HG02840 (cell line): ENCODE measurements around the gene GRIP2.

Experiments used
- ATAC-seq: cut with Tn5 transposase; IDR thresholded peaks from one replicate; pipeline ENCODE4 v1.9.1; 2021; ENCODE audit warnings: mild to moderate bottlenecking, moderate library complexity, moderate number of reproducible peaks; ENCODE audit not compliant: unreplicated experiment, low FRiP score

The GRIP2 gene

GRCh38 chr3:14488286-14489041, 51.7 kb downstream of the GRIP2 start:
- no peak for ATAC-seq

DNA sequence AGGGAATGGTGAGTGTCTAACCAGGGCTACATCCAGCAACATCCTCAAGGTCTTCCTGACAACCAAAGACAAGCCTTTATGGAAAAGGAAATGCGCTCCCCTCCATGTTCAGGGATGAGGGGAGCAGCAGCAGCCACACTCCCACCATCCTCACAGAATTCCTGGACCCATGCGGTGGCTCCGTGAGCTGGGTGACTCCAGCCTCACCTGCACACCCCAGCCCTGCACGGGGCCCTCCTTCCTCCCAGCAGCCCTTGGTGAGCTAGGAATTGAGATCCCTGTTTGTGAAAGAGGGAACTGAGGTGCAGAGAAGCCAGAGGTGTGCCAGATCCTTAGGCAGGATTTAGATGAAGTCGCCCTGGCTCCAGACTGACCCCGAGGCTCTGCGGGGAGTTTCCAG, 52.3 kb downstream of the GRIP2 start:
- ATAC-seq, result no peak

DNA sequence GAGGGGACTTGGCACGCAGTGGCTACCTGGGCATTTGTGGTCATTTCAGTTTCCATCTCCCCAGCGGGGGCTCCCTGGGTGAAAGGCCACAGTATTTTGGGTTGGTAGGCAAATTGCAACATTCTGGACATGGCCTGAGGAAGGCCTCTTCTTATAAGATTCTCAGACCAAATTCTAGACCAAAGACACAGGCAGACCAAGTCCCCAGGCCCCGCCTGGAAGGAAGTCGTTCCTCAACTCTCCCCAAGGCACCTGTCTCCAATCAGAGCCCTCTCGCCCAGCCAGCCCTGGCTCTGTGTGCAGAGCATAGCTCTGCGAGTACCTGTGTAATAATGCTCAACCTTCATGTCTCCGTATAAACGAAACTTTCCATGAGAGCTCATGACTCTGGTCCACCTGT, 53.1 kb downstream of the GRIP2 start:
- ATAC-seq, result no peak

DNA sequence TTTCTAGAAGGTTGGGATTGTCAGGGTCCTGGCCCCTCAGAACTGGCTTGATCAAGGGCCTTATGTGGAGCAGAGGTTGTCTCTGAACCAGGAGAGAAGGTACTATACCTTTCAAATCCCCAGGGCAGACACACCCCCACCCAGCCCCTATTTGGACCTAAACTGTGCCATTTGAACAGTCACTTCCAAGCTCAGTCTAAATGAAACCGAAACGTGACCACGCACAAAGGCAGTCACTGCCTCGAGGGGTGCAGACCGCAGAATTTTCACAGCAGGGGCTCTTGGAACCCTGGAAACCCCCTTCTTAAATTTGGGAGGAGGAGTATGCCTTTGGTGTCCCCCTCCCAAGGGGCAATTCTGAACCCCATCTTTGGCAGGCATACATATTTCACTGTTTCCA, 53.7 kb downstream of the GRIP2 start:
- no peak for ATAC-seq

DNA sequence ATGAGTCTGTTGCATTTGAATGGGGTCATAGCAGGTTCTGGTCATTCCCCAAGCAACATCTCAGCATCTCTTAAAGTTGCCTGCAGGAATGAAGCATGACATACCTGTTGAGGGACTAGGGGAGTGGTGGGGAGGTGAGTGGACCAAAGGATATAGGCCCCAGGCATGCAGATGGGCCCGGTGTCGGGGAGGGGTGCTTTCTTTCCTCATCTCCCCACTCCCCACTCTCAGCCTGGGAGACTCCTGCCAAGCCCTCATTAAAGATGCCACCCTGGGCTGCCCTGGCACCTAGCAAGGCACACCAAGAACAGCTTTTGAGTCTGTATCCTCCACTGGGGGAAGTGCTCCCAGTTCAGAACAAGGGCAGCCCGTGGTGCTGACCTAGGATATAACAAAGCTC, 54.2 kb downstream of the GRIP2 start:
- ATAC-seq, result no peak

GRCh38 chr3:14484741-14485140, 55.4 kb downstream of the GRIP2 start:
- ATAC-seq, result no peak

- no peak for ATAC-seq
Measured at GRCh38 chr3:14483286-14483685, 56.9 kb downstream of the GRIP2 start.

DNA sequence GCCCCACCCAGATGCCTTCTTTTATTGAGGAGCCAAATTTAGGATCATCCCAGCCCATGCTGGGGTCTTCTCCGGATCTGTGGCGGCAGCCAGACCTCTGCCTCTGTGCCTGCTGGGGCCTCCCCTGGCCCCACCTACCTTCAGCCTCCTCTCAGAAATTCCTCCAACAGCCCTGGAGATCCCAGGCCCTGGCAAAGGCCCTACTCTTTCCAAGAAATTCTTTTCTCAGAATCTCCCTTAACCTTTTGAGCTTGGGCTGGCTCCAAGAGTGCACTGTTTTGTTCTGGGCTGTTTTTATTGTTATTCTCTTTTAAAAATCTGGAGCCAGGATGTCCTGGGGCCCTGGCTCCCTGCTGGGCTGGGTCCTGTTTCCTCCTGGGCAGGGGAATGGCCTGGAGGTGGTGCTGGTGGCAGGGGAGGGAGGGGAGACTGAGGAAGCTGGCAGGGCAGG, 57.8 kb downstream of the GRIP2 start:
- ATAC-seq, result no peak

- no peak for ATAC-seq
Measured at GRCh38 chr3:14481646-14482036, 58.5 kb downstream of the GRIP2 start.

DNA sequence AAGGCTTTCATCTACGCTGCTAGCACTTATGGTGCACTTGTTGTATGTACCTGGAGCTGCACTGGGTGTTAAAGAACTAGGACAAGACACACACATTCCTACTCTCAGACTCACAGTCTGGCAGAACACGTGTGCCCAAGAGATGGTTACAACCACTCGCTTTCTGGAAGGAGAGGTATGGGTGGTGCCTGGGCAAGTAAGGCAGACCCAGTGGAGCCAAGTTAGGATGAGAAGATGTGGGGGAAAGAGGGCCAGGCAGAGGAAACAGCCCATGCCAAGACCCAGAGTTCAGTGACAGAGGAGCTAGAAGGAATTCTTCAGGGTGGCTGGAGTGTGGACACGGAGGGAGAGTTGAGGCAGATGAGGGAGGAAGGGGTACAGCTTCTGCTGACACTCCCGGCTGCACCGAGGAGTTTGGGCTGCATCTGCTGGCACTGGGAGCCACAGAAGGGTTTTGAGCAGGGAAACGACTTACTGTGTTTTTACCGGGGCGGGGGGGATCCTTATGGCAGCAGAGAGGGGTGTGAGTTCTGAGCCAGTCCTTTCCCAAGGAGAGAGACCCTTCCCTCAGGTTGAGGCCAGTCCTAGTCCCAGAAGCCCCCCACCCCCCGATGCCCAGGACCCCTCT, 59.0 kb downstream of the GRIP2 start:
- ATAC-seq, result no peak

DNA sequence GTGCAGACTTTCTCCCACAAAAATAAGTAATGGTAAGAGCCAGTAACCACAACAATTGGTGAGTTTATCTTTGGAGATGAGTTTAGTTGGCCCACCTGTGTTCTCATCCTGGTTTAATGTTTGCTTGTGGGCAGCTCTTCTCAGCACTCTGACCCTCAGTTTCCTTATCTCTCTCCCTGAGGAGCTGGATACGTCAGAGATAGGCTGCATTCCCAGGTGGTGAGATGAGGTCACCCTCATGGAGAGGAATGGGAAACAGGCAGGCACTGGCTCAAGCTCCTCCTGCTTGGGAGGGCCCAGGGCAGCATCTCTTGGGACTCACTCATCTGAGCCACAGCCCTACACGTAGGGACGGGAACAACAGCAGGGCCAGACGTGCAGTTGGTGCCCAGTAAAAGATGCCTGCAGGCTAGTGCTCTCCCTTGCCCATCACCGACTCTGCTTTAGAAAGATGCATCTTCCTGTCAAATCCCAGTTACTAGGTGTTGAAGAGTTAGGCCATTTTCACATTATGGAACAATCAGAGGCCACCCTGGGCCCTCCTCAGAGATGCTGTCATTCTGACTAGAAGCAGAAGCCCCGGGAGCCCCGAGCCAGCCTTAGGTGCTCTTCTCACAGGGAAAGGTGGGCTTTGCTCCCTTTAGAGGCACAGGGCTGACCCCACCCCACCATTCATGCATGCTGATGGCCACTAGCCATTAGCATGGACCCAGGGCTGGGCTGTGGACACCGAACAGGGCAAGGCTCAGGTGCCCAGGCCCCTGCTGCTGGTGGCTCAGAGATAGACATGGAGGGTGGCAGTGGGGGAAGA, 59.7 kb downstream of the GRIP2 start:
- ATAC-seq, result no peak

GRCh38 chr3:14479591-14479990, 60.6 kb downstream of the GRIP2 start:
- no peak for ATAC-seq

DNA sequence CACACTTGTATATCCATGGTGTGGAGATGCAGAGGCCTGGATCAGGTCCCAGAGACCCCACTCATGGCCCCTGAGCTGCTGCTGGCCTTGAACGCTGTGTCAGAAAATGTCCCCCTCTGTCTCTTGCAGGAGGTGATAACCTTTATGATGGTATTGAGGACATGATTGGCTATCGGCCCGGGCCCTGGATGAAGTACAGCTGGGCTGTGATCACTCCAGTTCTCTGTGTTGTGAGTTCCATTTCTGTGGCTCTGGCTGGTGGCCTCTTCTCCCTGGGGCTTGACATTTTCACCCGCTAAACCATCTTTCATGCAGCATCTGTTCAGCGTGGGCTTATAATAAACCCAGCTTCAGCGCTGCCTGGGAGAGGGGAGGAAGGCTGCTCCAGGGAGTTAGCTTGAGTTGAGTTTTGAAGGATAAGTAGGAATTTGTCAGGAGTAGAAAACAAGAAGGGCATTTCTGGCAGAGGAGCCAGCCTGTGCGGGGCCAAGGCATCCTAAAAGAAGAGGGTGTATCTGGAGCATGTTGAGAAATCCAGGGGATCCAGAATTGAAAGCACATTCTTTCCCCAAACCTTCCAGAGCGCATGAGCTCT, 61.1 kb downstream of the GRIP2 start:
- ATAC-seq, result no peak

DNA sequence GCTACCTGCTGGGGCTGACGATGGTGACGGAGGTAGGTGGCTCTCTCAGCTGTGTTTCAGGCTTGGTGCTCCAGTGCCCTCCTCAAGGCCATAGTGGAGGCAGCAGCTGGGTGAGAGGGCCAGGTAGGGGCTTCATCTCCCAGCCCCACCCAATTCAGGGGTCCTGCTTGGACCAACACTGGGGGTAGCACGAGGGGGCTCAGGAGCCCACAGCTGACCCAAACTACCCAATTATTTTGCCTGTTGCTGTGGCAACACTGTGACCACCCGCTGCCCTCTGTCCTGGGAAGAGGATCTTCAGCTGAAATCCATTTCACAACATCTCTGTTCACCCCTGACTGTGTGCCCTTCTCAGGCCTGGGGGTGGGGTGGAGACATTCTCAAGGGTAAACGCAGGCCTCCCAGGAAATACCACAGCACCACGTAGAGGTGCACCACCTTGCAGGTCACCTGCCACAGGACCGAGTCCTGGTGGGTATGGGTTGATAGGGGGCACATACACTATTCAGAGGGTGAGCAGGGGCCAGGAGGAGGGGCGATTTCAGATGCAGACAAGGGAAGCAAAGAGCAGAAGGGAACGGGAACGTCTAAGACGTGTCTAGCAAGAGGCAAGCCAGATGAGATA, 62.7 kb downstream of the GRIP2 start:
- ATAC-seq, result no peak

- no peak for ATAC-seq
Measured at GRCh38 chr3:14476583-14477265, 63.4 kb downstream of the GRIP2 start.

GRCh38 chr3:14475621-14476020, 64.5 kb downstream of the GRIP2 start:
- no peak for ATAC-seq

GRCh38 chr3:14474363-14475081, 65.6 kb downstream of the GRIP2 start:
- ATAC-seq, result no peak

GRCh38 chr3:14473411-14473891, 66.7 kb downstream of the GRIP2 start:
- ATAC-seq, result no peak
